Measurements from ENCODE around the gene GALNT17.

The GALNT17 gene

DNA sequence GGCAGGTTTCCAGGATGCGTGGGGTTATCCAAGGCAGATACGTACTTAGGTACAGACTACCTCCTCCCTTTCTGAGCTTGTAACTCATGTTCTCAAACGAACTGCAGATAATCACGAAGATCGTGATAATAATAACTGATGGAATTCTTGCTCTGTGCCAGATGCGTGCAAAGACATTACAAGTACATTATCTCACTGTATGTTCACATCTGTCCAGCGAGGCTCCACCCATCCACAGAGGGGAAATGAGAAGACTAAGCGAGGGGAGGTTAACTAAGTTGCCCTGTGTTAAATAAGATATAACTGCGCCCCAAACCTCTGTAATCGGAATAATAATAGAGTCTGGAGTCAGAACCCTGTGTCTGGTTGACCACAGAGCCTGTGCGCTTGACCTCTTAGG is 1.9 kb downstream of the GALNT17 start:
- H3K4me1 ChIP-seq (ENCODE audit: insufficient read depth, low read length): no peaks in the 10 kb centered on the region
- H3K27me3 ChIP-seq (ENCODE audit: control insufficient read depth in 1 of 2, insufficient read depth in 2 of 2, low read length in 2 of 2): no peaks in the 10 kb centered on the region
- H3K9me3 ChIP-seq (ENCODE audit: low read length): no peaks in the 10 kb centered on the region
- peak overlapping the region in 1 of 2 donors; percentile 69 for H3K4me3 ChIP-seq (ENCODE audit: low read depth in 1 of 2, low read length in 2 of 2)
- no peaks in the 10 kb centered on the region for H3K36me3 ChIP-seq (ENCODE audit: insufficient read depth, low read length)
- no peak overlapping the region for H3K27ac ChIP-seq (ENCODE audit: low read depth, low read length)
- H3K9ac ChIP-seq (ENCODE audit: low read length): no peak overlapping the region

- H3K9ac ChIP-seq (ENCODE audit: low read length): no peak overlapping the region
- H3K27ac ChIP-seq (ENCODE audit: low read depth, low read length): peak overlapping the region; percentile 0
These were observed 3.2 kb downstream of the GALNT17 start for GRCh38 chr7:71135116-71135515.

DNA sequence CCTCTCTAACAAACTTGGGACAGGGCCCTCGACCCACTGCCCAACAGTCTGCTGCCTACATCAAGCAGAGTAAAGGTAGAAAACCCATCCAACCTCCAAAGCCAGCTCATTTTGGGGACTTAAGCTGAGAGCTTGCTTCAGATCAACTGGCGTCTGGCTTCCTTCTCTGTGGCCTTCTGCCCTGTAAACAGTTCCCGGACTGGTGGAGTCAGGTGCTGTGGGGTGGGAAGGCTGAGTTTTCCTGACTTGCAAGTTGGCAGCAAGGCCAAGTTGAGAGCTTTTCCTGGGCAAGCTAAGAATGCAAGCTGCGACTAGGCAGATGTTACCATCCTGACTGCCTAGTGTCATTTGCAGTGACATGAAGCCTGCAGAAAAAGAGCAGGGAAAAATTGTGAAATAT is 3.7 kb downstream of the GALNT17 start:
- Histone ChIP-seq H3K36me3 (ENCODE audit: insufficient read depth, low read length) (no peaks in the 10 kb centered on the region), H3K4me3 (ENCODE audit: low read depth in 1 of 2, low read length in 2 of 2) (no peak overlapping the region), H3K4me1 (ENCODE audit: insufficient read depth, low read length) (no peaks in the 10 kb centered on the region), H3K9ac (ENCODE audit: low read length) (no peak overlapping the region), H3K27me3 (ENCODE audit: control insufficient read depth in 1 of 2, insufficient read depth in 2 of 2, low read length in 2 of 2) (no peaks in the 10 kb centered on the region), H3K9me3 (ENCODE audit: low read length) (no peaks in the 10 kb centered on the region), H3K27ac (ENCODE audit: low read depth, low read length) (peak overlapping the region; percentile 0)

More at GRCh38 chr7:71135116-71135515, 3.2 kb downstream of the GALNT17 start:
- H3K4me3 ChIP-seq (ENCODE audit: low read depth in 1 of 2, low read length in 2 of 2): no peak overlapping the region
- H3K27me3 ChIP-seq (ENCODE audit: control insufficient read depth in 1 of 2, insufficient read depth in 2 of 2, low read length in 2 of 2): no peaks in the 10 kb centered on the region
- no peaks in the 10 kb centered on the region for H3K36me3 ChIP-seq (ENCODE audit: insufficient read depth, low read length)
- H3K4me1 ChIP-seq (ENCODE audit: insufficient read depth, low read length): no peaks in the 10 kb centered on the region
- no peaks in the 10 kb centered on the region for H3K9me3 ChIP-seq (ENCODE audit: low read length)

GRCh38 chr7:71137479-71137878 is 5.5 kb downstream of the GALNT17 start:
- Histone ChIP-seq H3K4me3 (ENCODE audit: low read depth in 1 of 2, low read length in 2 of 2) (no peak overlapping the region), H3K4me1 (ENCODE audit: insufficient read depth, low read length) (no peaks in the 10 kb centered on the region), H3K27me3 (ENCODE audit: control insufficient read depth in 1 of 2, insufficient read depth in 2 of 2, low read length in 2 of 2) (no peaks in the 10 kb centered on the region), H3K36me3 (ENCODE audit: insufficient read depth, low read length) (no peaks in the 10 kb centered on the region), H3K27ac (ENCODE audit: low read depth, low read length) (no peak overlapping the region), H3K9me3 (ENCODE audit: low read length) (no peaks in the 10 kb centered on the region), H3K9ac (ENCODE audit: low read length) (no peak overlapping the region)

DNA sequence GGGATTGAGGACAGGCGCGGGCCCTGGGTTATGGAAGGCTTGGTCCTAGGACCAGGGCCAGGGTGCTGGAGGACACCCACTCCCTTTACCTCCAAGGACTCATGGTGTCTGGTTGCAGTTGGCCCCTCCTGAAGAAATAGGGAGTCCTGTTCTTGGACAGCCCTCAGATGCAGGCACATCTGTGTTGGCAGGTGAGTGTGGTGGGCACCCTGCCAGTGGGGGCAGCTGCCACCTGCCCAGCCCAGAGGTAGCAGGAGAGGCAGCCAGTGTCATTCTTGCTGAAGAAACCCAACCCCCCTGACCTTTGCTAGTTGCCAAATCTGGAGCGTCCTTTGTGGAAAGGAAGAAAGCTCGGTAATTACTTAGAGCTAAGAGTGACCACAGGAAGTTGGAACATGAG is 8.3 kb downstream of the GALNT17 start:
- no peak overlapping the region for H3K27ac ChIP-seq (ENCODE audit: low read depth, low read length)

DNA sequence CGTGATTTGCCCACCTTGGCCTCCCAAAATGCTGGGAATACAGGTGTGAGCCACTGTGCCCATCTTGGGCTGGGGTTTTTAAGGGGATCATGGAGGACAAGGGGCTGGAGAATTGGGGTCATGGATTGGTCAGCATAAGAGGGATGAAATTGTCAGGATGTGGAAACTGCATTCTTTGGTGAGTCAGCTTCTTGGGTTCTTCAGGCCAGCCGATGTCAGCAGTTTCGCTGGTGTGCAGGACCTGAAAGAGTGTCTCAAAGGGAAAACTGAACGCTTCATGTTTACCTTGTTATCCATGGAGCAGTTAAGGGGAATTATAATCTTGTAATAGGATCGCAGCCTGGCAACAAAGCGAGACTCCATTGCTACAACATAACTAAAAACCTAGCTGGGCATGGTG is 13.0 kb downstream of the GALNT17 start:
- H3K27me3 ChIP-seq (ENCODE audit: control insufficient read depth in 1 of 2, insufficient read depth in 2 of 2, low read length in 2 of 2): no peaks in the 10 kb centered on the region
- H3K4me3 ChIP-seq (ENCODE audit: low read depth in 1 of 2, low read length in 2 of 2): no peak overlapping the region
- no peaks in the 10 kb centered on the region for H3K9me3 ChIP-seq (ENCODE audit: low read length)
- H3K4me1 ChIP-seq (ENCODE audit: insufficient read depth, low read length): peaks cover 8% of the 10 kb centered on the region
- H3K9ac ChIP-seq (ENCODE audit: low read length): no peak overlapping the region
- no peak overlapping the region for H3K27ac ChIP-seq (ENCODE audit: low read depth, low read length)
- no peaks in the 10 kb centered on the region for H3K36me3 ChIP-seq (ENCODE audit: insufficient read depth, low read length)

More for the DNA sequence above, 8.3 kb downstream of the GALNT17 start:
- no peaks in the 10 kb centered on the region for H3K9me3 ChIP-seq (ENCODE audit: low read length)
- no peaks in the 10 kb centered on the region for H3K4me1 ChIP-seq (ENCODE audit: insufficient read depth, low read length)
- H3K27me3 ChIP-seq (ENCODE audit: control insufficient read depth in 1 of 2, insufficient read depth in 2 of 2, low read length in 2 of 2): no peaks in the 10 kb centered on the region
- no peak overlapping the region for H3K9ac ChIP-seq (ENCODE audit: low read length)
- no peak overlapping the region for H3K4me3 ChIP-seq (ENCODE audit: low read depth in 1 of 2, low read length in 2 of 2)
- no peaks in the 10 kb centered on the region for H3K36me3 ChIP-seq (ENCODE audit: insufficient read depth, low read length)

- H3K9me3 ChIP-seq (ENCODE audit: low read length): no peaks in the 10 kb centered on the region
- H3K4me1 ChIP-seq (ENCODE audit: insufficient read depth, low read length): peaks cover 8% of the 10 kb centered on the region
- no peaks in the 10 kb centered on the region for H3K36me3 ChIP-seq (ENCODE audit: insufficient read depth, low read length)
- H3K4me3 ChIP-seq (ENCODE audit: low read depth in 1 of 2, low read length in 2 of 2): peak overlapping the region; percentile 2 to 23
- no peak overlapping the region for H3K9ac ChIP-seq (ENCODE audit: low read length)
- H3K27ac ChIP-seq (ENCODE audit: low read depth, low read length): no peak overlapping the region
- no peaks in the 10 kb centered on the region for H3K27me3 ChIP-seq (ENCODE audit: control insufficient read depth in 1 of 2, insufficient read depth in 2 of 2, low read length in 2 of 2)
These were observed 14.3 kb downstream of the GALNT17 start for GRCh38 chr7:71145906-71146901.

DNA sequence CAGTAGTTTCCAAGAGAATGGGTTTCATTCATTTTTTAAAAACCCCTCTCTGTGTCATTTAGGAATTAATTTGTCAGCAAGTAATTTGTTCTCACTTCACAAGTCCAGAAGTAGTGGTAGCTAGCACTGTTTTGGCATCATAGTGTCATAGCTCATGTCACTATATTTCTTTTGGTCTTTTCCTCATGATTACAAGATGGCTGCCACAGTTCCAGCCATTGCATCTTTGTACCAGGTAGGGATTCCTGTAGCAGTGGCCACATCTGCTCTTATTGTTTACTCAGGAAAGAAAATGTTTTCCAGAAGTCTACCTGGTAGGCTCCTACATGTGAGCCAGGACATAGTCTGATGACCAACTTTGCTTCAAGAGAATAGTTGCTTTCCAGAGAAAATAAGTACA is 16.2 kb downstream of the GALNT17 start:
- Histone ChIP-seq H3K9me3 (ENCODE audit: low read length) (no peaks in the 10 kb centered on the region), H3K36me3 (ENCODE audit: insufficient read depth, low read length) (no peaks in the 10 kb centered on the region), H3K27me3 (ENCODE audit: control insufficient read depth in 1 of 2, insufficient read depth in 2 of 2, low read length in 2 of 2) (no peaks in the 10 kb centered on the region), H3K4me3 (ENCODE audit: low read depth in 1 of 2, low read length in 2 of 2) (no peak overlapping the region), H3K9ac (ENCODE audit: low read length) (no peak overlapping the region), H3K27ac (ENCODE audit: low read depth, low read length) (no peak overlapping the region), H3K4me1 (ENCODE audit: insufficient read depth, low read length) (peaks cover 8% of the 10 kb centered on the region)

- Histone ChIP-seq H3K4me3 (ENCODE audit: low read depth in 1 of 2, low read length in 2 of 2) (no peak overlapping the region), H3K4me1 (ENCODE audit: insufficient read depth, low read length) (no peaks in the 10 kb centered on the region), H3K36me3 (ENCODE audit: insufficient read depth, low read length) (no peaks in the 10 kb centered on the region), H3K27me3 (ENCODE audit: control insufficient read depth in 1 of 2, insufficient read depth in 2 of 2, low read length in 2 of 2) (no peaks in the 10 kb centered on the region), H3K27ac (ENCODE audit: low read depth, low read length) (no peak overlapping the region), H3K9ac (ENCODE audit: low read length) (no peak overlapping the region), H3K9me3 (ENCODE audit: low read length) (no peaks in the 10 kb centered on the region)
These were observed 23.3 kb downstream of the GALNT17 start for GRCh38 chr7:71155236-71155635.

- Histone ChIP-seq H3K4me1 (ENCODE audit: insufficient read depth, low read length) (no peaks in the 10 kb centered on the region), H3K36me3 (ENCODE audit: insufficient read depth, low read length) (no peaks in the 10 kb centered on the region), H3K27me3 (ENCODE audit: control insufficient read depth in 1 of 2, insufficient read depth in 2 of 2, low read length in 2 of 2) (no peaks in the 10 kb centered on the region), H3K9me3 (ENCODE audit: low read length) (no peaks in the 10 kb centered on the region), H3K27ac (ENCODE audit: low read depth, low read length) (no peak overlapping the region), H3K9ac (ENCODE audit: low read length) (no peak overlapping the region), H3K4me3 (ENCODE audit: low read depth in 1 of 2, low read length in 2 of 2) (no peak overlapping the region)
These were observed 25.8 kb downstream of the GALNT17 start for GRCh38 chr7:71157757-71158156.

DNA sequence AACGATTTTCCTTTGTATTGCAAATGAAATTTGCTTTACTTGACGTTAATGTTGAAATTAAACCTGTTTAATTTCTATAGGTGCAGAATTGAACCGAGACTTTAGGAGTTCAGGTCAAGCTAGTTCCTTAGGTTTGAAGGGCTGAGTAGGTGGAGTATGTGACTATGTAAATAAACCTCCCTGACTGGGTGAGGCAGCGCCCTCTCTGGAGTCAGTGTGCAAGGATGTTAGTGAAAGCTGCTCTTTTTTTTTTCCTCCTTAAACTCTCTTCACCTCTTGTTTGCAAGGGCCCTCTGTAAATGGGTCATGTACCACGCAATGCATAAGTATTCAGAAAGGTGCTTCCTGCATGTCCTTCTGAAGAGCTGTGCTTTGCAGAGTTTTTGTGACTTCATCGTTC is 33.8 kb downstream of the GALNT17 start:
- no peaks in the 10 kb centered on the region for H3K27me3 ChIP-seq (ENCODE audit: control insufficient read depth in 1 of 2, insufficient read depth in 2 of 2, low read length in 2 of 2)
- no peaks in the 10 kb centered on the region for H3K36me3 ChIP-seq (ENCODE audit: insufficient read depth, low read length)
- H3K9ac ChIP-seq (ENCODE audit: low read length): no peak overlapping the region
- H3K4me3 ChIP-seq (ENCODE audit: low read depth in 1 of 2, low read length in 2 of 2): no peak overlapping the region
- H3K9me3 ChIP-seq (ENCODE audit: low read length): no peaks in the 10 kb centered on the region
- no peaks in the 10 kb centered on the region for H3K4me1 ChIP-seq (ENCODE audit: insufficient read depth, low read length)
- no peak overlapping the region for H3K27ac ChIP-seq (ENCODE audit: low read depth, low read length)

DNA sequence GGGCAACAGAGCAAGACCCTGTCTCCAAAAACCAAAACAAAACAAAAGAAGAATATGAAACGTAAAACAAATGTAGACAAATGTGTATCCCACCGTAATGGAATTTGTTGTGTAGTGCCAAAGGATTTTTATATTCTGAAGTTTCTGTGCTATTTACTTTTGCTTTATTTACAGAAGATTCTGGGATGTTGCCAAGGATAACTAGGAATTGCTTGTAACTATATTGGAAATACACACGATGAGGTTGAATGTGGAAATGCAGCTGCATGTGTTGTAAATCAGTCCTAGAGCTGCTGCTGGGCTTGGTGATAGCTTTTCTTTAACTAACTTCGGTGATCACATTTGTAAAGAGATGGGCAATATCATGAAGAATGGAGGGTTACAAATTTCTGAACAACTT is 39.5 kb downstream of the GALNT17 start:
- no peaks in the 10 kb centered on the region for H3K4me1 ChIP-seq (ENCODE audit: insufficient read depth, low read length)
- H3K9me3 ChIP-seq (ENCODE audit: low read length): no peaks in the 10 kb centered on the region
- no peak overlapping the region for H3K9ac ChIP-seq (ENCODE audit: low read length)
- H3K36me3 ChIP-seq (ENCODE audit: insufficient read depth, low read length): no peaks in the 10 kb centered on the region
- no peaks in the 10 kb centered on the region for H3K27me3 ChIP-seq (ENCODE audit: control insufficient read depth in 1 of 2, insufficient read depth in 2 of 2, low read length in 2 of 2)
- H3K4me3 ChIP-seq (ENCODE audit: low read depth in 1 of 2, low read length in 2 of 2): no peak overlapping the region
- H3K27ac ChIP-seq (ENCODE audit: low read depth, low read length): no peak overlapping the region

All from muscle layer of colon (tissue), 2 donors.